ENCODE data around the gene KCMF1. TPM values are rescaled to one million over a fixed set of nuclear protein-coding genes. Genes with fewer than 3 reads are reported as not detected.

Gene KCMF1
- total and polyA plus RNA-seq, 10 of the 15 experiments (the other 5 are each of a cell fraction or from before 2014, with no cell fraction given) = 8.4 to 124 (median 43.0) TPM

DNA sequence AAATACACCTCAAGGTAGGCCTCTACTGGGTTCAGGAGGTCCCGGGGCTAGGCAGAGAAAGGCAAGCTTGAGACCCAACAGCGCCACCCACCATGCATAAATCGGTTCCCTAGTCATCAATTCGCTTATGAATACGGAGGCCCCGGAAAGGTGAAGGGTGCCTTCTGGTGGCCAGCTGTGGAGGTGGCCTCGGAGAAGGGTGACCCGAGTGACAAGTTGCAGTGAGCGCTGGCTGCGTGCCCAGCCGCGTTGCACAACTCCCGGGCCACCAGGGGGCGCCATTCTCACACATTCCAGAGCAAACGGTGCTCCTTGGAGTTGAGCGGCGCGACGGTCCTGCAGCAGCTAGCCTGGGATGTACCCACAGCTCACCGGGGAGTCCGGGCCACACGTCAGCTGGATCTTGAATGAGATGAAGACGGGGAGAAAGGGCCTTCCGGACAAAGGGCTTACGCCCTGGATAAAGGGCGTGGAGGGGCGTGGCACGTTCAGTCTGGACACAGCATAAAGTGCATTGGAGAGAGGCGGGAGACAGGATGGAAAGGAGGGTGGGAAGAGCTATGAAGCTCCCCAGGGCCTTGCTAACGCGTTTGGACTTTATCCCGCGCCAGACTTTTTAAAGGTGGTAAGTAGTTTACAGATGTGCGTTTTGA lies 45.1 kb upstream of the KCMF1 start (continued):
- TF ChIP-seq MXI1 (IDR thresholded peaks at IDR 0.05; ENCODE audit: low read depth, low read length) = no peak; the same call in 1 of the 2 replicates
- TF ChIP-seq CBX5 (IDR thresholded peaks at IDR 0.05; ENCODE audit: low read depth) = peak; percentile 91; the same call in 1 of the 2 replicates
- no peak for TF ChIP-seq RBBP5 (conservative IDR thresholded peaks at IDR 0.05)
- no peak for TF ChIP-seq JUND (IDR thresholded peaks at IDR 0.05; ENCODE audit: low read depth, low read length)
- TF ChIP-seq, protein P1, sequence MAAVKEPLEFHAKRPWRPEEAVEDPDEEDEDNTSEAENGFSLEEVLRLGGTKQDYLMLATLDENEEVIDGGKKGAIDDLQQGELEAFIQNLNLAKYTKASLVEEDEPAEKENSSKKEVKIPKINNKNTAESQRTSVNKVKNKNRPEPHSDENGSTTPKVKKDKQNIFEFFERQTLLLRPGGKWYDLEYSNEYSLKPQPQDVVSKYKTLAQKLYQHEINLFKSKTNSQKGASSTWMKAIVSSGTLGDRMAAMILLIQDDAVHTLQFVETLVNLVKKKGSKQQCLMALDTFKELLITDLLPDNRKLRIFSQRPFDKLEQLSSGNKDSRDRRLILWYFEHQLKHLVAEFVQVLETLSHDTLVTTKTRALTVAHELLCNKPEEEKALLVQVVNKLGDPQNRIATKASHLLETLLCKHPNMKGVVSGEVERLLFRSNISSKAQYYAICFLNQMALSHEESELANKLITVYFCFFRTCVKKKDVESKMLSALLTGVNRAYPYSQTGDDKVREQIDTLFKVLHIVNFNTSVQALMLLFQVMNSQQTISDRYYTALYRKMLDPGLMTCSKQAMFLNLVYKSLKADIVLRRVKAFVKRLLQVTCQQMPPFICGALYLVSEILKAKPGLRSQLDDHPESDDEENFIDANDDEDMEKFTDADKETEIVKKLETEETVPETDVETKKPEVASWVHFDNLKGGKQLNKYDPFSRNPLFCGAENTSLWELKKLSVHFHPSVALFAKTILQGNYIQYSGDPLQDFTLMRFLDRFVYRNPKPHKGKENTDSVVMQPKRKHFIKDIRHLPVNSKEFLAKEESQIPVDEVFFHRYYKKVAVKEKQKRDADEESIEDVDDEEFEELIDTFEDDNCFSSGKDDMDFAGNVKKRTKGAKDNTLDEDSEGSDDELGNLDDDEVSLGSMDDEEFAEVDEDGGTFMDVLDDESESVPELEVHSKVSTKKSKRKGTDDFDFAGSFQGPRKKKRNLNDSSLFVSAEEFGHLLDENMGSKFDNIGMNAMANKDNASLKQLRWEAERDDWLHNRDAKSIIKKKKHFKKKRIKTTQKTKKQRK (IDR thresholded peaks at IDR 0.05; ENCODE audit: low read depth, low read length) = no peak
- TF ChIP-seq HCFC1 (IDR thresholded peaks at IDR 0.05; ENCODE audit: low read length) = peak; percentile 39; the same call in 1 of the 2 replicates
- TF ChIP-seq, protein P2, sequence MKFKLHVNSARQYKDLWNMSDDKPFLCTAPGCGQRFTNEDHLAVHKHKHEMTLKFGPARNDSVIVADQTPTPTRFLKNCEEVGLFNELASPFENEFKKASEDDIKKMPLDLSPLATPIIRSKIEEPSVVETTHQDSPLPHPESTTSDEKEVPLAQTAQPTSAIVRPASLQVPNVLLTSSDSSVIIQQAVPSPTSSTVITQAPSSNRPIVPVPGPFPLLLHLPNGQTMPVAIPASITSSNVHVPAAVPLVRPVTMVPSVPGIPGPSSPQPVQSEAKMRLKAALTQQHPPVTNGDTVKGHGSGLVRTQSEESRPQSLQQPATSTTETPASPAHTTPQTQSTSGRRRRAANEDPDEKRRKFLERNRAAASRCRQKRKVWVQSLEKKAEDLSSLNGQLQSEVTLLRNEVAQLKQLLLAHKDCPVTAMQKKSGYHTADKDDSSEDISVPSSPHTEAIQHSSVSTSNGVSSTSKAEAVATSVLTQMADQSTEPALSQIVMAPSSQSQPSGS (IDR thresholded peaks at IDR 0.05; ENCODE audit: low read length) = no peak
- TF ChIP-seq, protein P3, sequence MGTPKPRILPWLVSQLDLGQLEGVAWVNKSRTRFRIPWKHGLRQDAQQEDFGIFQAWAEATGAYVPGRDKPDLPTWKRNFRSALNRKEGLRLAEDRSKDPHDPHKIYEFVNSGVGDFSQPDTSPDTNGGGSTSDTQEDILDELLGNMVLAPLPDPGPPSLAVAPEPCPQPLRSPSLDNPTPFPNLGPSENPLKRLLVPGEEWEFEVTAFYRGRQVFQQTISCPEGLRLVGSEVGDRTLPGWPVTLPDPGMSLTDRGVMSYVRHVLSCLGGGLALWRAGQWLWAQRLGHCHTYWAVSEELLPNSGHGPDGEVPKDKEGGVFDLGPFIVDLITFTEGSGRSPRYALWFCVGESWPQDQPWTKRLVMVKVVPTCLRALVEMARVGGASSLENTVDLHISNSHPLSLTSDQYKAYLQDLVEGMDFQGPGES (IDR thresholded peaks at IDR 0.05) = peak; percentile 14; the same call in 1 of the 2 replicates
- peak; percentile 53; the same call in 1 of the 2 replicates for TF ChIP-seq TCF12 (IDR thresholded peaks at IDR 0.05; ENCODE audit: low read depth, low read length)
- 0 out of 2 replicates have a peak, but pooled peaks have one; percentile 15 for TF ChIP-seq MEF2A (IDR thresholded peaks at IDR 0.05; ENCODE audit: insufficient read depth, low read depth, low read length)
- TF ChIP-seq NBN (IDR thresholded peaks at IDR 0.05) = peak; percentile 96
- peak; percentile 40 for TF ChIP-seq RUNX3 (IDR thresholded peaks at IDR 0.05; ENCODE audit: low read length)
- TF ChIP-seq NR2F1 (conservative IDR thresholded peaks at IDR 0.05) = peak; percentile 88
- TF ChIP-seq, protein P4, sequence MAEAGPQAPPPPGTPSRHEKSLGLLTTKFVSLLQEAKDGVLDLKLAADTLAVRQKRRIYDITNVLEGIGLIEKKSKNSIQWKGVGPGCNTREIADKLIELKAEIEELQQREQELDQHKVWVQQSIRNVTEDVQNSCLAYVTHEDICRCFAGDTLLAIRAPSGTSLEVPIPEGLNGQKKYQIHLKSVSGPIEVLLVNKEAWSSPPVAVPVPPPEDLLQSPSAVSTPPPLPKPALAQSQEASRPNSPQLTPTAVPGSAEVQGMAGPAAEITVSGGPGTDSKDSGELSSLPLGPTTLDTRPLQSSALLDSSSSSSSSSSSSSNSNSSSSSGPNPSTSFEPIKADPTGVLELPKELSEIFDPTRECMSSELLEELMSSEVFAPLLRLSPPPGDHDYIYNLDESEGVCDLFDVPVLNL (IDR thresholded peaks at IDR 0.05; ENCODE audit: low read depth, low read length) = no peak
- TF ChIP-seq ZNF384 (IDR thresholded peaks at IDR 0.05; ENCODE audit: borderline replicate concordance, low read depth, low read length) = 0 out of 2 replicates have a peak, but pooled peaks have one; percentile 37
- TF ChIP-seq DPF2 (IDR thresholded peaks at IDR 0.05) = peak; percentile 77
- peak; percentile 70 for TF ChIP-seq POLR2A (IDR thresholded peaks at IDR 0.05; ENCODE audit: low read depth, low read length)
- peak; percentile 56; the same call in 1 of the 2 replicates for TF ChIP-seq CREB1 (IDR thresholded peaks at IDR 0.05; ENCODE audit: low read depth)
- TF ChIP-seq IKZF2 (IDR thresholded peaks at IDR 0.05) = peak; percentile 92 to 93
- peak; percentile 48 for TF ChIP-seq KLF5 (IDR thresholded peaks at IDR 0.05; ENCODE audit: partially characterized antibody)
- TF ChIP-seq, protein P5, sequence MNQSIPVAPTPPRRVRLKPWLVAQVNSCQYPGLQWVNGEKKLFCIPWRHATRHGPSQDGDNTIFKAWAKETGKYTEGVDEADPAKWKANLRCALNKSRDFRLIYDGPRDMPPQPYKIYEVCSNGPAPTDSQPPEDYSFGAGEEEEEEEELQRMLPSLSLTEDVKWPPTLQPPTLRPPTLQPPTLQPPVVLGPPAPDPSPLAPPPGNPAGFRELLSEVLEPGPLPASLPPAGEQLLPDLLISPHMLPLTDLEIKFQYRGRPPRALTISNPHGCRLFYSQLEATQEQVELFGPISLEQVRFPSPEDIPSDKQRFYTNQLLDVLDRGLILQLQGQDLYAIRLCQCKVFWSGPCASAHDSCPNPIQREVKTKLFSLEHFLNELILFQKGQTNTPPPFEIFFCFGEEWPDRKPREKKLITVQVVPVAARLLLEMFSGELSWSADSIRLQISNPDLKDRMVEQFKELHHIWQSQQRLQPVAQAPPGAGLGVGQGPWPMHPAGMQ (IDR thresholded peaks at IDR 0.05; ENCODE audit: borderline replicate concordance) = no peak
- TF ChIP-seq, protein P6, sequence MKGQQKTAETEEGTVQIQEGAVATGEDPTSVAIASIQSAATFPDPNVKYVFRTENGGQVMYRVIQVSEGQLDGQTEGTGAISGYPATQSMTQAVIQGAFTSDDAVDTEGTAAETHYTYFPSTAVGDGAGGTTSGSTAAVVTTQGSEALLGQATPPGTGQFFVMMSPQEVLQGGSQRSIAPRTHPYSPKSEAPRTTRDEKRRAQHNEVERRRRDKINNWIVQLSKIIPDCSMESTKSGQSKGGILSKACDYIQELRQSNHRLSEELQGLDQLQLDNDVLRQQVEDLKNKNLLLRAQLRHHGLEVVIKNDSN (IDR thresholded peaks at IDR 0.05; ENCODE audit: borderline replicate concordance, extremely low read length, insufficient read depth, low read depth, low read length) = no peak
- TF ChIP-seq CHD1 (IDR thresholded peaks at IDR 0.05; ENCODE audit: low read depth, low read length) = no peak
